Measurements from ENCODE around the gene TRAPPC10.

DNA sequence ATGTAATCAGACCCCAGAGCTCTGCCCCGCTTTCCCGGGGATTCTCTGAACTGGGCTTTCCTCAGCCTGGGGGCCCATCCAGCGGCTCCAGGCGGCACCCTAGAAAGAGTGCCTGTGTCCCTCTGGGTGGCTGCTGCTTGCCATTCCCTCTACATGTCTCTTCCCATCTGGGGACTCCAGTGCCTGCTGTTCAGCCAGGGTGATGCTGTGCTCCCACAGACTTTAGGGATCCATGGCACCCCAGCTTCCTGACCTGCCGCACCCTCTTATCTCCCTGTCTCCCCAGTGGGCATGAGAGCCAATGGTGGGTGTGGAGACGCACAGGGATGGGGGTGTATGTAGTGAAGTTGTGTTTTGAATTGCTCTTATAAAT lies 16.2 kb downstream of the TRAPPC10 start:
- TF ChIP-seq RCOR1 (IDR thresholded peaks at IDR 0.05; ENCODE audit: low read length) (no peak), YY1 (IDR thresholded peaks at IDR 0.05; ENCODE audit: low read depth) (no peak)
- TF ChIP-seq, protein P1, sequence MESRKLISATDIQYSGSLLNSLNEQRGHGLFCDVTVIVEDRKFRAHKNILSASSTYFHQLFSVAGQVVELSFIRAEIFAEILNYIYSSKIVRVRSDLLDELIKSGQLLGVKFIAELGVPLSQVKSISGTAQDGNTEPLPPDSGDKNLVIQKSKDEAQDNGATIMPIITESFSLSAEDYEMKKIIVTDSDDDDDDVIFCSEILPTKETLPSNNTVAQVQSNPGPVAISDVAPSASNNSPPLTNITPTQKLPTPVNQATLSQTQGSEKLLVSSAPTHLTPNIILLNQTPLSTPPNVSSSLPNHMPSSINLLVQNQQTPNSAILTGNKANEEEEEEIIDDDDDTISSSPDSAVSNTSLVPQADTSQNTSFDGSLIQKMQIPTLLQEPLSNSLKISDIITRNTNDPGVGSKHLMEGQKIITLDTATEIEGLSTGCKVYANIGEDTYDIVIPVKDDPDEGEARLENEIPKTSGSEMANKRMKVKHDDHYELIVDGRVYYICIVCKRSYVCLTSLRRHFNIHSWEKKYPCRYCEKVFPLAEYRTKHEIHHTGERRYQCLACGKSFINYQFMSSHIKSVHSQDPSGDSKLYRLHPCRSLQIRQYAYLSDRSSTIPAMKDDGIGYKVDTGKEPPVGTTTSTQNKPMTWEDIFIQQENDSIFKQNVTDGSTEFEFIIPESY (IDR thresholded peaks at IDR 0.05; ENCODE audit: borderline replicate concordance, low read depth), result no peak
- TF ChIP-seq, protein P2, sequence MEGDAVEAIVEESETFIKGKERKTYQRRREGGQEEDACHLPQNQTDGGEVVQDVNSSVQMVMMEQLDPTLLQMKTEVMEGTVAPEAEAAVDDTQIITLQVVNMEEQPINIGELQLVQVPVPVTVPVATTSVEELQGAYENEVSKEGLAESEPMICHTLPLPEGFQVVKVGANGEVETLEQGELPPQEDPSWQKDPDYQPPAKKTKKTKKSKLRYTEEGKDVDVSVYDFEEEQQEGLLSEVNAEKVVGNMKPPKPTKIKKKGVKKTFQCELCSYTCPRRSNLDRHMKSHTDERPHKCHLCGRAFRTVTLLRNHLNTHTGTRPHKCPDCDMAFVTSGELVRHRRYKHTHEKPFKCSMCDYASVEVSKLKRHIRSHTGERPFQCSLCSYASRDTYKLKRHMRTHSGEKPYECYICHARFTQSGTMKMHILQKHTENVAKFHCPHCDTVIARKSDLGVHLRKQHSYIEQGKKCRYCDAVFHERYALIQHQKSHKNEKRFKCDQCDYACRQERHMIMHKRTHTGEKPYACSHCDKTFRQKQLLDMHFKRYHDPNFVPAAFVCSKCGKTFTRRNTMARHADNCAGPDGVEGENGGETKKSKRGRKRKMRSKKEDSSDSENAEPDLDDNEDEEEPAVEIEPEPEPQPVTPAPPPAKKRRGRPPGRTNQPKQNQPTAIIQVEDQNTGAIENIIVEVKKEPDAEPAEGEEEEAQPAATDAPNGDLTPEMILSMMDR (IDR thresholded peaks at IDR 0.05), result no peak
